D721Med (cell line): ENCODE results near the gene LAMA5.

Experiments used
- DNase-seq: peaks from one replicate; pipeline ENCODE4 v3.0.0; 2011; ENCODE audit warnings: low spot score; ENCODE audit not compliant: insufficient read length
- FAIRE-seq: peaks from 2 replicates; lab custom pipeline; 2011; peaks lifted over from hg19 to GRCh38; lab: Jason Lieb, UNC
- TF ChIP-seq, protein P1 (sequence below): IDR thresholded peaks from 2 replicates; pipeline ENCODE4 v1.5.1; 2012; ENCODE audit warnings: mild to moderate bottlenecking, control low read depth; ENCODE audit not compliant: insufficient read depth; ENCODE audit errors: missing control alignments

The LAMA5 gene

GRCh38 chr20:62403331-62403730, 36.2 kb upstream of the LAMA5 start:
- TF ChIP-seq, protein P1, sequence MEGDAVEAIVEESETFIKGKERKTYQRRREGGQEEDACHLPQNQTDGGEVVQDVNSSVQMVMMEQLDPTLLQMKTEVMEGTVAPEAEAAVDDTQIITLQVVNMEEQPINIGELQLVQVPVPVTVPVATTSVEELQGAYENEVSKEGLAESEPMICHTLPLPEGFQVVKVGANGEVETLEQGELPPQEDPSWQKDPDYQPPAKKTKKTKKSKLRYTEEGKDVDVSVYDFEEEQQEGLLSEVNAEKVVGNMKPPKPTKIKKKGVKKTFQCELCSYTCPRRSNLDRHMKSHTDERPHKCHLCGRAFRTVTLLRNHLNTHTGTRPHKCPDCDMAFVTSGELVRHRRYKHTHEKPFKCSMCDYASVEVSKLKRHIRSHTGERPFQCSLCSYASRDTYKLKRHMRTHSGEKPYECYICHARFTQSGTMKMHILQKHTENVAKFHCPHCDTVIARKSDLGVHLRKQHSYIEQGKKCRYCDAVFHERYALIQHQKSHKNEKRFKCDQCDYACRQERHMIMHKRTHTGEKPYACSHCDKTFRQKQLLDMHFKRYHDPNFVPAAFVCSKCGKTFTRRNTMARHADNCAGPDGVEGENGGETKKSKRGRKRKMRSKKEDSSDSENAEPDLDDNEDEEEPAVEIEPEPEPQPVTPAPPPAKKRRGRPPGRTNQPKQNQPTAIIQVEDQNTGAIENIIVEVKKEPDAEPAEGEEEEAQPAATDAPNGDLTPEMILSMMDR = no peak
- FAIRE-seq (no peak), DNase-seq (no peak)

- FAIRE-seq (no peak), DNase-seq (no peak)
- TF ChIP-seq, protein P1 = no peak
Measured at GRCh38 chr20:62402456-62403150, 35.5 kb upstream of the LAMA5 start.

DNA sequence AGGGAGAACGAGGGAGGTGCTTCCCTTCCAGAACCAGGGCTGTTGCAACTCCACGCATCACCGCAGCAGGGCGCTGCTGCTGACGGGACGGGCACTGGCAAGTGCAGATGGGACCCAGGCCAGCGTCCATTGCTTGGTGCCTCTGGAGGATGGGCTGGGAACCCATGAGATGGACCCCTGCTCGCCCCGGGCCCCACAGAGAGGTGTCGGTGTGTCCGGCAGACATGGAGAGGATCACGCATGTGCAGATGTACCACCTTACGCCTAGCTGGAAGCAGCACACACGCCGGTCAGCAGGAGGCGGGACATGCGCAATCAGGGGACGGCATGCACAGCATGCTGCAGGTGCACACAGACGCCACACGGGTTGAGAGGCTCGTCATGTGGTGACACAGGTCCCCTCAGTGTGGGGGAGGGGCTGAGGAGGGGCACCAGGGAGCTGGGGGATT, 34.2 kb upstream of the LAMA5 start:
- TF ChIP-seq, protein P1 = no peak
- DNase-seq (no peak), FAIRE-seq (no peak)

DNA sequence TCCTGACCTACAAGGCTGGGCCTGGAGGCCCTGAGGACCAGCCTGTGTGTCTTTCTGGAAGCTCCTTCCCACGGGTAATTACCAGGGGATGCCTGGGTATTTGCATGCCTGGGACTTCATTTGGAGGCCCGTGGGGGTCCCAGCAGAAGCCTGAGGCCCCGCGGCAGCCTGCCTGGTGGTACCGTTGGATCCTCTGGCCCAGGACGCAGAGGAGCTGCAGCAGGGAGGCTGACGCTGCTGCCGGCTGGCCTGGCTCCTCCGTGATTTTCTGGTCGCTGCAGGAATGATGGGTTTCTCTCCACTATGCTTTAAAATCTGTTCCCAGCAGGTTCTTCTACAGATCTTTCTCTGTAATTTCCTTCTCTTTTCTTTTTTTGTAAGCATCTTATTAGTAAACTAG, 33.4 kb upstream of the LAMA5 start:
- DNase-seq (no peak), FAIRE-seq (no peak)
- TF ChIP-seq, protein P1 = no peak

GRCh38 chr20:62400021-62400420, 32.9 kb upstream of the LAMA5 start:
- DNase-seq = no peak
- TF ChIP-seq, protein P1 = no peak
- FAIRE-seq = no peak

DNA sequence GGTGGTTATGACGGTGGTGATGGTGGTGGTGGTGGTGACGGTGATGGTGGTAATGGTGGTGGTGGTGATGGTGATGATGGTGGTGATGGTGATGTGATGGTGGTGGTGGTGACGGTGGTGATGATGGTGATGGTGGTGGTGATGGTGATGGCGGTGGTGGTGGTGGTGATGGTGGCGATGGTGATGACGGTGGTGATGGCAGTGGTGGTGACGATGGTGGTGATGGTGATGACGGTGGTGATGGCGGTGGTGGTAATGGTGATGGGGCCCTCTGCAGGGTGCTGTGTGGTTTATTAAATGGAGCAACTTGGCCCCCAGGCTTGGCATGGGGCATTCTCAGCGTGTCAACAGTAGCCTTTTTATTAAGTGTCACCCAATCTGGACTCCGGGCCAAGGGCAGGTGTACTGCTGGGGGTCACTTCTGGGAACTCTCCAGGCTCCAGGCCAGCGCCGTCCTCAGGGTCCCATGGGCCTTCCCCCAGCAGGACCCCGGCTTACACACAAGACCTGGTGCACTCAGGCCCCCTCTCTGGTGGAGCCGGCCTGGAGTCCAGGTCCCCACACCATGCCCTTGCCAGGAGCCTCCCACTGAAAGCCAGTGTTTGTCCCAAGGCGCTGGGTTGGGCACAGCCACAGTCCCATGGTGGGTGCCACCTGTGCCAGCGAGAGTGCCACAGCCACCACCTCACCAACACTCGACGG, 31.2 kb upstream of the LAMA5 start:
- TF ChIP-seq, protein P1 = no peak
- DNase-seq (no peak), FAIRE-seq (no peak)
